KMS-11 (cell line): ENCODE measurements around the gene TMEM273.

Source experiments
- H2AFZ ChIP-seq: fragments of 200-600 bp; sonication (generic); 2 replicates; pipeline ENCODE4 v1.6.1; 2016; ENCODE audit warnings: antibody characterized with exemption, mixed run types, low read depth
- H3K27ac ChIP-seq: fragments of 200-600 bp; sonication (generic); 2 replicates; pipeline ENCODE4 v1.6.1; 2016; ENCODE audit warnings: mild to moderate bottlenecking, mixed run types
- H3K27me3 ChIP-seq: fragments of 200-600 bp; sonication (generic); 2 replicates; pipeline ENCODE4 v1.6.1; 2017; ENCODE audit warnings: mild to moderate bottlenecking, low read depth, mixed run types, moderate library complexity; ENCODE audit not compliant: insufficient read depth
- H3K36me3 ChIP-seq: fragments of 200-600 bp; sonication (generic); 2 replicates; pipeline ENCODE4 v1.6.1; 2017; ENCODE audit warnings: mild to moderate bottlenecking, mixed run types; ENCODE audit not compliant: insufficient read depth
- H3K4me1 ChIP-seq: fragments of 200-600 bp; sonication (generic); 2 replicates; pipeline ENCODE4 v1.6.1; 2016; ENCODE audit warnings: mild to moderate bottlenecking, low read depth, mixed run types; ENCODE audit not compliant: poor library complexity, severe bottlenecking
- H3K4me2 ChIP-seq: fragments of 200-600 bp; sonication (generic); 2 replicates; pipeline ENCODE4 v1.7.0; 2016; ENCODE audit warnings: mild to moderate bottlenecking, mixed run types
- H3K4me3 ChIP-seq: fragments of 200-600 bp; sonication (generic); IDR thresholded peaks from 2 replicates; pipeline ENCODE4 v1.6.1; 2017; ENCODE audit warnings: low read depth, low read length, mixed read lengths; ENCODE audit not compliant: insufficient read depth
- H3K79me2 ChIP-seq: fragments of 200-600 bp; sonication (generic); 2 replicates; pipeline ENCODE4 v1.6.1; 2016; ENCODE audit warnings: low read depth, mixed run types; ENCODE audit not compliant: insufficient read depth
- H3K9ac ChIP-seq: fragments of 200-600 bp; sonication (generic); 2 replicates; pipeline ENCODE4 v1.6.1; 2016; ENCODE audit warnings: mild to moderate bottlenecking, mixed run types
- H4K20me1 ChIP-seq: fragments of 200-600 bp; sonication (generic); 2 replicates; pipeline ENCODE4 v1.6.1; 2016; ENCODE audit warnings: mild to moderate bottlenecking, mixed run types; ENCODE audit not compliant: insufficient read depth
- TF ChIP-seq, protein P1 (sequence below): fragments of 200-600 bp; sonication (generic); conservative IDR thresholded peaks from 2 replicates; pipeline ENCODE4 v1.6.1; 2017; ENCODE audit warnings: low read depth, mild to moderate bottlenecking, antibody characterized with exemption, low read length, moderate library complexity, mixed read lengths

The TMEM273 gene

DNA sequence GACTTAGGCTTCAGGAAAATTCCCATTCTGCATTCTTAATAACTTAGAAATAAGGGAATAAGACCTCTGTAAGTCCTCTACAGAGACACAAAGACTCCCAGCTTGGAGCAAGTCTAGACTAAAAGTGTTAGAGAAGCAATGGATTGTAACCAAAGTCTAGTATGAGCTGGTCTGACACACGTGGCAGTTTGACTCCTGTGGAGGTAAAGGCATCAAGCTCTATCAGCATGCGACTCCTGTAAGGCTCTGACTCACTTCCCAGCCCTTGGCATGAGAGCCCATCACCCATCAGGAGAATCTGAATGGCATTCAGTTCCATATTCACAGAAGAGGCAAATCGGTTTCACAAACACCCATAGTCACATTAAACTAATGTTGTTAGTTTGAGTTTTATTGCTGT, 68.4 kb downstream of the TMEM273 start:
- no peaks in the 10 kb centered on the region for H3K4me1 ChIP-seq
- H2AFZ ChIP-seq: no peak overlapping the region
- no peak overlapping the region for H3K27ac ChIP-seq
- no peak overlapping the region for H3K4me3 ChIP-seq
- no peak overlapping the region for H3K9ac ChIP-seq
- TF ChIP-seq, protein P1, sequence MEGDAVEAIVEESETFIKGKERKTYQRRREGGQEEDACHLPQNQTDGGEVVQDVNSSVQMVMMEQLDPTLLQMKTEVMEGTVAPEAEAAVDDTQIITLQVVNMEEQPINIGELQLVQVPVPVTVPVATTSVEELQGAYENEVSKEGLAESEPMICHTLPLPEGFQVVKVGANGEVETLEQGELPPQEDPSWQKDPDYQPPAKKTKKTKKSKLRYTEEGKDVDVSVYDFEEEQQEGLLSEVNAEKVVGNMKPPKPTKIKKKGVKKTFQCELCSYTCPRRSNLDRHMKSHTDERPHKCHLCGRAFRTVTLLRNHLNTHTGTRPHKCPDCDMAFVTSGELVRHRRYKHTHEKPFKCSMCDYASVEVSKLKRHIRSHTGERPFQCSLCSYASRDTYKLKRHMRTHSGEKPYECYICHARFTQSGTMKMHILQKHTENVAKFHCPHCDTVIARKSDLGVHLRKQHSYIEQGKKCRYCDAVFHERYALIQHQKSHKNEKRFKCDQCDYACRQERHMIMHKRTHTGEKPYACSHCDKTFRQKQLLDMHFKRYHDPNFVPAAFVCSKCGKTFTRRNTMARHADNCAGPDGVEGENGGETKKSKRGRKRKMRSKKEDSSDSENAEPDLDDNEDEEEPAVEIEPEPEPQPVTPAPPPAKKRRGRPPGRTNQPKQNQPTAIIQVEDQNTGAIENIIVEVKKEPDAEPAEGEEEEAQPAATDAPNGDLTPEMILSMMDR: no peak
- H3K36me3 ChIP-seq: no peaks in the 10 kb centered on the region
- no peaks in the 10 kb centered on the region for H3K27me3 ChIP-seq
- H4K20me1 ChIP-seq: no peaks in the 10 kb centered on the region
- no peak overlapping the region for H3K4me2 ChIP-seq
- no peaks in the 10 kb centered on the region for H3K79me2 ChIP-seq

DNA sequence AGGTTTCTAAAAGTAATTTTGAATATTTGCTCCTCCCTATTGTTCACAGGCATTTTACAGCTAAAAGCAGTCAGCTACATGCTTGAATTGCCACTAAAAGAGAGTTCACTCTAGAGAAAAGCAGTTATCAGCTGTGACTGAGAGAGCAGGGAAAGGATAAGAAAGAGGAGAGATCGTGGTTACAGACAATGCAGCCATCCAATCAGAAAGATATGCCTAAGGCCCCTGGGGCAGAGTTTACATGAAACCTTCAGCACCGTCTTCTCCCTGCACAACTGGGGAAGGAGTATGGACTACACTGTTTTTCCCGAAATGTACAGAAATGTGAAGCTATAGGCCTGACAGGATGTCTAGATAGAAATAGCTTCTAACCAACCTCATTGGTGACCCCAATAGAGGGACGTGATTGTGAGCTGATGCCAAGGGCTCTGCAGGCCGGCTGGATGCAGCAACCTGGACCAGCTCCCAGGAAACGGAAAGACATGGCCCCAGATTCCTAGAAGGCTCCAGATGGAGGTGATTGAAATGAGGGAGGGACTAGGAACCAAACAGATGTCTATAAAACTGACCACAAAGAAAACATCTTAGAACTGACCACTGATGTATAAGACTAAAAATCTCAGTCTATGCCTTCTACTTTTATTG, 69.6 kb downstream of the TMEM273 start:
- Histone ChIP-seq H3K9ac (no peak overlapping the region), H3K36me3 (no peaks in the 10 kb centered on the region), H3K4me1 (no peaks in the 10 kb centered on the region)

DNA sequence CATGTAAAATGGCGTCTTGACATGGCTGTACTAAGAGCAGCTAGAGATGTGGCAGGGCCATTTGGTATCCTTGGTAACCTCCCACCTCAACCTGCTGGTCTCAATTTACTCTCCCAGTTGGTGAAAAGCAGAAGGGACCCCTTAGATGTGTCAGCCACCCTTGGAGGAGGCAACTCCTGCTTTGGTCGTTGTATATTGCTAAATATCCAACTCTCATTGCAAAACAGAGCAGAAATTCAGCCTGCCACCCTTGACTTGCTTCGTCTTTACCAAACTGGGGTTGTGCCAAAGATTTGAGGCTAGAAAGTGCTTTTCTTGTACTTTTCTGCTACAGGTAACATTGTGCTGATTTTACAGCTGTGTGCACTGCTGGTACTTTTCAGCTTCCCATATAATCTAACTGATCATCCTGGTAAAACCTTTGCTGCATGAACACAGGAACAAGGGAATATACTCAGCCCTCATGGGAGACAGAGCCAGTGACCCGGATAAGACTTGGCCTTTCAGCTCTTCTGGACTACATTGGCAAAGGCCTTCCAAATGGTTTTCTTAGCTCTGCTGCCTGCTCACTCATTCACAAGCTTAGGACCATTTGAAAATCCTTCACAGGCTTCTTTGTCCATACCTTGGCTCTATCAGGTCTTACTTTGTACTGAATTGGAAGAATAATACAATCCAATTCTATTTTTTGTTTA, 70.7 kb downstream of the TMEM273 start:
- Histone ChIP-seq H3K27me3 (no peaks in the 10 kb centered on the region), H3K4me1 (no peaks in the 10 kb centered on the region), H4K20me1 (no peaks in the 10 kb centered on the region), H3K27ac (no peak overlapping the region), H3K79me2 (no peaks in the 10 kb centered on the region), H3K36me3 (no peaks in the 10 kb centered on the region), H3K9ac (no peak overlapping the region), H3K4me2 (no peak overlapping the region), H2AFZ (no peak overlapping the region), H3K4me3 (no peak overlapping the region)
- TF ChIP-seq, protein P1: no peak

More for the DNA sequence above, 69.6 kb downstream of the TMEM273 start:
- Histone ChIP-seq H3K4me3 (no peak overlapping the region), H4K20me1 (no peaks in the 10 kb centered on the region), H2AFZ (no peak overlapping the region), H3K27ac (no peak overlapping the region), H3K4me2 (no peak overlapping the region), H3K79me2 (no peaks in the 10 kb centered on the region), H3K27me3 (no peaks in the 10 kb centered on the region)
- TF ChIP-seq, protein P1: no peak

DNA sequence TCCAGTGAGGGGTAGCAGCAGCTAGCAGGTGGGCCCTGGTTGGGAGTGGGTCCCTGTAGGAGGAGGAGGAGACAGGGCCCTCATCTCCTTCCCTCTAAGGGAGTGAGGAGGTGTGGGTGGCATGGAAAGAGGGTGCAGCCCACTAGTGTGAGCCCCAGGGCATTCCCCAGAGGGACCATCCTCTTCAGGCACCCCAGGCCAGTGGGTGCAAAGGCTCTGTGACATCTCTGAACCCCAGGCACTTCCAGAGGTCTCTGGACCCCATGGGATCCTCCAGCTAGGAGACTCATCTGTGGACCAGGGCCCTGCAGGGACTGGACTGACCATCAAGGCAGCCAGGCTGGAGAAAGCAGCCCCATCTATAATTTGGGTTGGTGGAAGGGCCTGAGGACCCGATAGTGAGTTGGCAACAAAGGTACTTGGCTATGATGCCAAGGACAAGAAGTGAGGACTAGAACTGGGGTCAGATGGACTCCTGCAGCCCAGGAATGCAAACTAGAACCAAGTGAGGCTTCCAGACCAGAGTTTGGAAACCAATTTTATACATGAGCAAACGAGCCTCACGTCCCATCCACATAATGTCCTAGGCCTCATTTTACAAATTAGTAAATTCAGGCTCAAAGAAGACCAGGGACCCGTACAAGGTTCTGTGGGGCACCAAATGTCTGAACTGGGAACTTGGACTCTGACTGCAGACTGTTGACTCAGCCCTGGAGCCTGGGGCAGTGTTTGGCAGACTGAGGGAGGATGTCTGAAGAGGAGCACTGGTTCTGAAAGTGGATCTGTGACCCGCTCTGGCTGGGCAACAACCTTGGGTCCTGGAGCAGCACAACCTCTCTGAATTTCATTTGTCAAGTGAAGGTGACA, 71.4 kb downstream of the TMEM273 start:
- Histone ChIP-seq H3K79me2 (no peaks in the 10 kb centered on the region), H3K27me3 (no peaks in the 10 kb centered on the region), H4K20me1 (no peaks in the 10 kb centered on the region), H3K36me3 (no peaks in the 10 kb centered on the region), H3K9ac (no peak overlapping the region), H3K27ac (no peak overlapping the region), H2AFZ (no peak overlapping the region), H3K4me1 (no peaks in the 10 kb centered on the region), H3K4me2 (no peak overlapping the region), H3K4me3 (no peak overlapping the region)
- TF ChIP-seq, protein P1: no peak
